Osteoblast (primary cell): ENCODE measurements around the gene ZFR2. TPM values are rescaled to one million over a fixed set of nuclear protein-coding genes. Genes with fewer than 3 reads are reported as not detected.

Source experiments
- DNase-seq: peaks from one replicate; pipeline ENCODE4 v3.0.0; 2011; ENCODE audit warnings: low spot score, mixed read lengths; ENCODE audit not compliant: insufficient read length; ENCODE audit errors: missing footprints
- H2AFZ ChIP-seq: 2 replicates; pipeline ENCODE4 v1.6.0; 2011; ENCODE audit warnings: mild to moderate bottlenecking, low read length
- H3K27ac ChIP-seq: 2 replicates; pipeline ENCODE4 v1.5.1; 2011; ENCODE audit warnings: mild to moderate bottlenecking, low read depth, low read length, moderate library complexity
- H3K27me3 ChIP-seq: 2 replicates; pipeline ENCODE4 v1.6.0; 2012; ENCODE audit warnings: mild to moderate bottlenecking, control low read depth, inconsistent platforms, low read length, moderate library complexity; ENCODE audit not compliant: insufficient read depth
- H3K36me3 ChIP-seq: 2 replicates; pipeline ENCODE4 v1.5.1; 2011; ENCODE audit warnings: mild to moderate bottlenecking, low read length, control low read depth, moderate library complexity; ENCODE audit not compliant: insufficient read depth
- H3K4me1 ChIP-seq: 2 replicates; pipeline ENCODE4 v1.5.1; 2011; ENCODE audit warnings: mild to moderate bottlenecking, low read length, control low read depth, moderate library complexity; ENCODE audit not compliant: insufficient read depth
- H3K4me2 ChIP-seq: 2 replicates; pipeline ENCODE4 v1.6.0; 2011; ENCODE audit warnings: mild to moderate bottlenecking, low read length; ENCODE audit not compliant: insufficient read depth
- H3K4me3 ChIP-seq: fragments of 200-600 bp; sonication (generic); 3 replicates; pipeline ENCODE4 v1.5.1; 2012; ENCODE audit warnings: mild to moderate bottlenecking, low read length, inconsistent platforms; ENCODE audit not compliant: insufficient read depth
- H3K79me2 ChIP-seq: 2 replicates; pipeline ENCODE4 v1.6.0; 2012; ENCODE audit warnings: mild to moderate bottlenecking, low read length, control low read depth, inconsistent platforms; ENCODE audit not compliant: insufficient read depth
- H3K9me3 ChIP-seq: 2 replicates; pipeline ENCODE4 v1.5.1; 2011; ENCODE audit warnings: low read depth, low read length, control low read depth
- H4K20me1 ChIP-seq: 2 replicates; pipeline ENCODE4 v1.6.0; 2012; ENCODE audit warnings: mild to moderate bottlenecking, low read length, control low read depth; ENCODE audit not compliant: insufficient read depth
- total RNA-seq: library from RNA; depleted of rRNA; stranded (reverse); fragments of >200 nt; gene quantifications from 2 replicates; pipeline ENCODE4 v1.2.3, GENCODE V29; 2012
- TF ChIP-seq, protein P1 (sequence below): IDR thresholded peaks from 2 replicates; pipeline ENCODE4 v1.5.1; 2011; ENCODE audit warnings: mild to moderate bottlenecking, low read depth, low read length, moderate library complexity; ENCODE audit errors: extremely low read depth

Gene ZFR2
- total RNA-seq, 1 donor = not detected

DNA sequence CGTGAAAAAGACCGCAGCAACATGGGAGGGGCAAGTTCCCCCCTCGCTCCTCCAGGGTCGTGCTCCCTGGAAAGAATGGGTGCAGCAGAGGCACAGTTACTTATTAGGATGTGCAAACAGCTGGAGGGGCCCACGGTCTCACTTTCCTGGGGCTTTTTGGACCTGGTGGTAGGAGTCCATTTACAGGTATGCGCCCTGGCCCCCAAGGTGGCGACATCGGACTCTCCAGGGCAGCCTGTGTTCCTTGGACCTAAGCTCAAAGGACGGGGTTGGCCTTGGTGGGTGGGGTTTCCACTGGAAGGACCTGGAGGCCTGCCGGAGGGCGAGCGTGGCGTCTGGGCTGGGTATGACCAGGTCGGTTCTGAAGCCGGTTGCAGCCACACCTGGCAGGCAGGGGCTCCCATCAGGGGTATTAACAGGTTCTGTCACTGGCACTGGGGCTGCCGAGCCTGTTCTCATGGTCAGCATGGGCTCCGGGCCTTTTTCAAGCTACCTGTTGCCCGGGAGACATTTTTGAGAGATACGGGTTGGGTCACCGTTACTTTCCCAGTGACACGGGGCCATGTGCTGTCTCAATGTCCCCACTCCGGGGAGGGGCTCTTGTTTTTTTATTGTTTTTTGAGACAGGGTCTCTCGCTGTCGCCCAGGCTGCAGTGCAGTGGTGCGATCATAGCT lies 5.9 kb downstream of the ZFR2 start:
- peak; percentile 27 for DNase-seq
- Histone ChIP-seq H3K79me2 (no peaks in the 10 kb centered on the region), H3K27me3 (peaks cover 25% of the 10 kb centered on the region), H3K4me1 (no peaks in the 10 kb centered on the region), H3K27ac (no peak overlapping the region), H3K4me2 (no peak overlapping the region), H4K20me1 (no peaks in the 10 kb centered on the region), H3K9me3 (no peaks in the 10 kb centered on the region), H2AFZ (no peak overlapping the region), H3K36me3 (no peaks in the 10 kb centered on the region), H3K4me3 (no peak overlapping the region)
- TF ChIP-seq, protein P1, sequence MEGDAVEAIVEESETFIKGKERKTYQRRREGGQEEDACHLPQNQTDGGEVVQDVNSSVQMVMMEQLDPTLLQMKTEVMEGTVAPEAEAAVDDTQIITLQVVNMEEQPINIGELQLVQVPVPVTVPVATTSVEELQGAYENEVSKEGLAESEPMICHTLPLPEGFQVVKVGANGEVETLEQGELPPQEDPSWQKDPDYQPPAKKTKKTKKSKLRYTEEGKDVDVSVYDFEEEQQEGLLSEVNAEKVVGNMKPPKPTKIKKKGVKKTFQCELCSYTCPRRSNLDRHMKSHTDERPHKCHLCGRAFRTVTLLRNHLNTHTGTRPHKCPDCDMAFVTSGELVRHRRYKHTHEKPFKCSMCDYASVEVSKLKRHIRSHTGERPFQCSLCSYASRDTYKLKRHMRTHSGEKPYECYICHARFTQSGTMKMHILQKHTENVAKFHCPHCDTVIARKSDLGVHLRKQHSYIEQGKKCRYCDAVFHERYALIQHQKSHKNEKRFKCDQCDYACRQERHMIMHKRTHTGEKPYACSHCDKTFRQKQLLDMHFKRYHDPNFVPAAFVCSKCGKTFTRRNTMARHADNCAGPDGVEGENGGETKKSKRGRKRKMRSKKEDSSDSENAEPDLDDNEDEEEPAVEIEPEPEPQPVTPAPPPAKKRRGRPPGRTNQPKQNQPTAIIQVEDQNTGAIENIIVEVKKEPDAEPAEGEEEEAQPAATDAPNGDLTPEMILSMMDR = no peak

DNA sequence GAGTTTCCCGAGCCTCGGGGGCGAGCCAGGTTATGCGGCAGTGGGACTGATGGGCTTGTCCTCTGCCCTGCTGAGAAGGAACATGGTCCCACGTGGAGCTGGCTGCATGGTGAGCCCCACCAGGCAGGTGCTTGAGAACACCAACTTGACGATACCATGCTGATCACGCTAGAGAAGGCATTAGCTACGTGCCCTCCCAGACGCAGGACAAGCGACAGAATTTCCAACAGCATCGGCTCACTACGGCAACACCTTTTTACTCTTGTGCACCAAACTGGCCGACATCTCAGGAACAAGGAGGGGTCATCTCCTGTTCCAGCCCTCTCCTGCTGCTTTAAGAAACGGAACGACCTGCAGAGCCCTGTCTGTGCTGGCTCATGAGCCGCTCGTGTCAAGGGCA lies 8.3 kb downstream of the ZFR2 start:
- Histone ChIP-seq H3K9me3 (no peaks in the 10 kb centered on the region), H3K4me1 (no peaks in the 10 kb centered on the region), H3K27me3 (peaks cover 10% of the 10 kb centered on the region), H4K20me1 (no peaks in the 10 kb centered on the region), H2AFZ (no peak overlapping the region), H3K27ac (no peak overlapping the region), H3K4me2 (no peak overlapping the region), H3K4me3 (no peak overlapping the region), H3K79me2 (no peaks in the 10 kb centered on the region), H3K36me3 (no peaks in the 10 kb centered on the region)
- peak; percentile 69 for DNase-seq
- TF ChIP-seq, protein P1 = no peak

DNA sequence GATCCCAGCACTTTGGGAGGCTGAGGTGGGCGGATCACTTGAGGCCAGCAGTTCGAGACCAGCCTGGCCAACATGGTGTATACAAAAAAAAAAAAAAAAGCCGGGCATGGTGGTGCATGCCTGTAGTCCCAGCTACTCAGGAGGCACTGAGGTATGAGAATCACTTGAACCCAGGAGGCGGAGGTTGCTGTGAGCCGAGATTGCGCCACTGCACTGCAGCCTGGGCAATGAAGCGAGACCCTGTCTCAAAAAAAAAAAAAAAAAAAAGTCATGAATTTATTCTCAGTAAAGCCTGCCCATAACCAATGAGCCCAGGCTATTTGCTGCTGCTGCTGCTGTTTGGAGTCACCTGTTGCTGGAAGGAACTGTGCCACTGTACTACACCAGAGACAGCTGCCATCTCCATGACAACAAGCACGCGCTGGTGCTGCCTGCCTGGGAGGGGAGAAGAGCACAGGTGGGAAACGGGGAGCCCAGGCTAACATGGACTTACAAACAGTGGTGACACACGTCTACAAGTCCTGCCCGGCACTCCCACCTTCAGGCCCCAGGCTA lies 11.3 kb downstream of the ZFR2 start:
- TF ChIP-seq, protein P1 = no peak
- no peaks in the 10 kb centered on the region for H3K4me1 ChIP-seq
- no peaks in the 10 kb centered on the region for H3K79me2 ChIP-seq
- H3K4me3 ChIP-seq = no peak overlapping the region
- no peaks in the 10 kb centered on the region for H4K20me1 ChIP-seq
- no peak overlapping the region for H2AFZ ChIP-seq
- H3K27ac ChIP-seq = no peak overlapping the region
- H3K9me3 ChIP-seq = no peaks in the 10 kb centered on the region
- peak; percentile 81 for DNase-seq
- peaks cover 8% of the 10 kb centered on the region for H3K27me3 ChIP-seq
- no peaks in the 10 kb centered on the region for H3K36me3 ChIP-seq
- no peak overlapping the region for H3K4me2 ChIP-seq

DNA sequence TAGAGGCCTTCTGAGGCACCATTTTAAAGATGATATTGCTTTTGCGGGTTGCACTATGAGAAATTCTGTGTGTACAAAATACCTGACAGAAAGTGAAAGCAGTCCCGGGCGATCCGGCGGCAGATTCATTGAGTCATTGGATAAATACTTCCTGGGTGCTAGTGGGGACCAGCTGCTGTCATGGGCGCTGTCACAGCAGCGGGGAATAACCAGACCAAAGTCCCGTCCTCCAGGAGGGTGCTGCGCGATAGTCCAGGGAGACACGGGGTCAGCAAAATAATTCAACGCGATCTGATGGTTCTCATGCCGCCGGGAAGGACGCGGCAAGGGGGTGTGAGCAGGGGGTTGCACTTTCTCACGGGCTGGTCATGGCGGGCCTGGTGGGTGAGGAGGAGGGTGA lies 13.5 kb downstream of the ZFR2 start:
- H3K4me2 ChIP-seq = no peak overlapping the region
- H3K79me2 ChIP-seq = no peaks in the 10 kb centered on the region
- H2AFZ ChIP-seq = no peak overlapping the region
- no peaks in the 10 kb centered on the region for H3K36me3 ChIP-seq
- peaks cover 6% of the 10 kb centered on the region for H3K27me3 ChIP-seq
- no peaks in the 10 kb centered on the region for H3K4me1 ChIP-seq
- peaks cover 9% of the 10 kb centered on the region for H3K9me3 ChIP-seq
- DNase-seq = peak; percentile 1
- no peak overlapping the region for H3K4me3 ChIP-seq
- H4K20me1 ChIP-seq = no peaks in the 10 kb centered on the region
- no peak overlapping the region for H3K27ac ChIP-seq
- TF ChIP-seq, protein P1 = no peak
